Omental fat pad (tissue), 4 donors: ENCODE results near the gene CXXC5. TPM values are rescaled to one million over a fixed set of nuclear protein-coding genes. Genes with fewer than 3 reads are reported as not detected.

ENCODE experiments used
- ATAC-seq: fragments of 150-250 bp; one replicate; pipeline ENCODE4 v1.9.1; 2016; ENCODE audit warnings: mild to moderate bottlenecking, moderate library complexity; ENCODE audit not compliant: low FRiP score
- DNase-seq: peaks from one replicate; pipeline ENCODE4 v3.0.0-alpha.2; 2019; ENCODE audit warnings: low spot score
- CTCF ChIP-seq, 3 donors: fragments of 450-650 bp; IDR thresholded peaks; one replicate each; pipeline ENCODE4 v1.5.1; 2016 to 2017; ENCODE audit warnings: antibody characterized with exemption in 3 of 3, mild to moderate bottlenecking in 3 of 3, moderate library complexity in 2 of 3
- total RNA-seq, 4 donors: library from RNA; depleted of rRNA; stranded (reverse); fragments of >200 nt; gene quantifications; one replicate each; pipeline ENCODE4 v1.1.0, GENCODE V29; 2016

Gene CXXC5
- total RNA-seq, 4 donors from 2014 or later = 14.9 to 27.3 (median 25.0) TPM

- no peak for ATAC-seq
- TF ChIP-seq CTCF (IDR thresholded peaks at IDR 0.05) = no peak
- no peak for DNase-seq
These were observed 13.0 kb upstream of the CXXC5 start for GRCh38 chr5:139635191-139635590.

- DNase-seq (no peak), ATAC-seq (peak; percentile 17)
- TF ChIP-seq CTCF (IDR thresholded peaks at IDR 0.05) = peak in 1 of 3 donors; percentile 6
These were observed 12.4 kb upstream of the CXXC5 start for GRCh38 chr5:139635606-139636206.

- no peak for DNase-seq
- ATAC-seq = no peak
- TF ChIP-seq CTCF (IDR thresholded peaks at IDR 0.05) = no peak
These were observed 11.8 kb upstream of the CXXC5 start for GRCh38 chr5:139636207-139636792.

- no peak for TF ChIP-seq CTCF (IDR thresholded peaks at IDR 0.05)
- no peak for DNase-seq
- no peak for ATAC-seq
These were observed 11.2 kb upstream of the CXXC5 start for GRCh38 chr5:139636975-139637408.

- DNase-seq (no peak), ATAC-seq (peak; percentile 78)
- no peak for TF ChIP-seq CTCF (IDR thresholded peaks at IDR 0.05)
These were observed 10.6 kb upstream of the CXXC5 start for GRCh38 chr5:139637438-139638089.

- DNase-seq (no peak), ATAC-seq (peak; percentile 55)
These were observed 9.9 kb upstream of the CXXC5 start for GRCh38 chr5:139638090-139638735.

More at GRCh38 chr5:139638090-139638735, 9.9 kb upstream of the CXXC5 start:
- no peak for TF ChIP-seq CTCF (IDR thresholded peaks at IDR 0.05)
